HG03196 (cell line): ENCODE measurements around the gene CCL22.

Experiments
- ATAC-seq: cut with Tn5 transposase; IDR thresholded peaks from one replicate; pipeline ENCODE4 v1.9.1; 2021; ENCODE audit not compliant: unreplicated experiment

The CCL22 gene

DNA sequence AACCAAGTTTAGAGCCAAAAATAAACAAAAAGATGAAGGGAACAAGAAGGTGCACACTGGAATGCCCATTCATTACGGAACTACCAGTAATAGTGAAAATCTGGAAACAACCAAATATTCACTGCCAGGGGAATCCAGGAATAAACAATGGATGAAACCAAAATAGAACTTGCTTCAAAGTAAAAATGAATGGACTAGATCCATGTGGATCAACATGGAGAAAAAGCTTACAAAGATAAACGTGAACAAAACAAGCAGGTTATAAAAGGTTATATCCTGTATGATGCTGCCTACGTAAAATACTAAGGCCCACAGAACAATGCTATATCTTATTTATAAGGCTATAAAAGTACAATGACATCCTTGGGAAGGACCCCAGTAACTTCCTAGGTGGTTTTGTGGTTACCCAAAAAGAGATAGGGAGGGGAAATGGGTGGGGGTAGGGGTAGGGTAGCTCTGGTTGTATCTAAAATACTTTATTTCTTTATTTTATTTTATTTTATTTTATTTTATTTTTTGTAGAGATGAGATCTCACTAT, 12.8 kb upstream of the CCL22 start:
- no peak for ATAC-seq

DNA sequence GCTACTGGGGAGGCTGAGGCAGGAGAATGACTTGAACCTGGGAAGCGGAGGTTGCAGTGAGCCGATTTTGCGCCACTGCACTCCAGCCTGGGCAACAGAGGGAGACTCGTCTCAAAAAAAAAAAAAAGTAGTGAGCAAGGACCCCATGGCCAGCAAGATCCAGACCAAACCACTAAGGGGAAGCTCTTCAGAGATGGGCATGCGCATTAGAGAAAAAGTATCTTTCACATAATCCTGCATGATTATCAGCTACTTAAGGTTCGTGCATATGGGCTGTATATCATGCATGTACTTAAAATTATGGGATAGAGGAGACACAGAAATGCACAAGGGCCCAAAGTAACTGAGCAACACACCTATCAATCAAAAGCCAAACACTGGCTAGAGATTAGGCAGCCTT, 10.7 kb upstream of the CCL22 start:
- ATAC-seq = no peak

DNA sequence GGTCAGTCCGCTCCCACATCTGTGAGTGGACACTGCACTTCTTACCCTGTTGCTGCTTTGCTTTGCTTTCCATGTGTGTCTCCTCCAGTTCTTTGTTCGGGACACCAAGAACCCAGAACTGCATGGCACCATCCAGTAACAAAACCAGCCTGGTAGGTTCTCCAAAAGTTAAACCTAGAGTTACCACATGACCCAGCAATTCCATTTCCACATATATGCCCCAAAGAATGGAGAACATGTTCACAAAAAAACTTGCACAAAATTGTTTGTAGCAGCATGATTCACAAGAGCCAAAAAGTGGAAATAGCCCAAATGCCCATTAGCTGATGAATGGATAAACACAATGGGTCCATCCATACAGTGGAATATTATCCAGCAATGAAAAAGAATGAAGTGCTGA, 10.3 kb upstream of the CCL22 start:
- no peak for ATAC-seq

DNA sequence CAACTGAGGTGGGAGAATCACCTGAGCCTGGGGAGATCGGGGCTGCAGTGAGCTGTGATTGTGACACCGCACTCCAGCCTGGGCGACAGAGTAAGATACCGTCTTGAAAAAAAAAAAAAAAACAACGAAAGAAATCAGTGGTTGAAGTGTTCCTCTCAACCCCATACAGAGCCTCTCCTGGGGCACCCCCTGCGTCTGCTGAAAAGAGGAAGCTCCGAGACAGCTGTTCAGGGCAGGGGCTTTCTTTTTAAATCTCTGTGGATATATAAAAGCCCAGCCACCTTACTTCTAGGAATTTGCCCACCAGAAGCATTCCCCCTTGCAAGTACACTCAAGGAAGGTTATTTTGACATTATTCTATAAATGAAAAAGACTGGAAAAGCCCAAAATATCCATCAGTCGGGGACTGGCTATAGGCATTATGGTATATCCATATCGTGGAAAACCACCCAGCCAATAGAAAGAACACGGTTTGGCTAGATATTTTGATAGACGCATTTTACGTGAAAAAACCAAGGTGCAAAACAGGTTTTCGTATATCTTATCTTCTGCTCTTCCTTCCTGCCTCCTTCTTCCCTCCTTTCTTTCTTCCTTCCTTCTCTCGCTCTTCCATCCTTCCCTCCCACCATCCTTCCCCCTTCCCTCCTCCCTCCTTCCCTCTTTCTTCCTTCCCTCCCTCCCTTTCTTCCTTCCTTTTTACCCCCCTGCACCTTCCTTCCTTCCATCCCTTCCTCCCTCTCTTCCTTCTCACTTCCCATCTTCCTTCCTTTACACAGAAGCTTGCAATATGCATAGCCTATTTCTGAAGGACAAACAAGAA, 9.2 kb upstream of the CCL22 start:
- peak; percentile 86 for ATAC-seq

DNA sequence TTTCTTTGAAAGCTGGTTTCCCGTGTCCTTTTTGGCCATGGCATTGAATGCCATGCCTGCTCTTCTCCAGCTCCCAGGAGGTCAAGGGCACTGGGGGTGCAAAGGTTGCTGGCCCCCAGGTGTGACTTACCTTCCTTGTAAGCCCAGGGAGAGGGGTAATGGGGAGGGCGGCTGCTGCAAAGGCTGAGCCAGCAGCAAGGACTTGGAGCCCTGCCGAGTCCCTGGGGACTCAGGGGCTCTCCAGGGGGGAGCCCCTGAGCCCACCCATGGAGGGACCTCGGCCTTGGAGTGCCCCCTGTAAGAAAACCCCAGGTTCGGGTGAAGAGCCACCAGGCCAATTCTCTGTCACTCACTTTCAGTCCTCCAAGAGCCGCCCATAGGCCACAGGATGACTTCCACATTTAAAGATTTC, 5.9 kb upstream of the CCL22 start:
- no peak for ATAC-seq

DNA sequence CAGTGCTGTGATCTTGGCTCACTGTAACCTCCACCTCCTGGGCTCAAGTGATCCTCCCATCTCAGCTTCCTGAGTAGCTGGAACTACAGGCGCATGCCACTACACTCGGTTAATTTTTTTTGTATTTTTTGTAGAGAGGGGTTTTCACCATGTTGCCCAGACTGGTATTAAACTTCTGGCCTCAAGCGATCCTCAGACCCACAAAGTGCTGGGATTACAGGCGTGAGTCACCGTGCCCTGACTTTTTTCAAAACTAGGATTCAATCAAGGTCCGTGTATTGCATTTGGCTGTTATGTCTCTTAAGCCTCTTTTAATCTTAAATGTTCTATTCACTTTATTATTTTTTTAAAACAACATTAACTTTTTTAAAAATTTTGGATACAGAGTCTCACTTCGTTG, 4.3 kb upstream of the CCL22 start:
- ATAC-seq = no peak

DNA sequence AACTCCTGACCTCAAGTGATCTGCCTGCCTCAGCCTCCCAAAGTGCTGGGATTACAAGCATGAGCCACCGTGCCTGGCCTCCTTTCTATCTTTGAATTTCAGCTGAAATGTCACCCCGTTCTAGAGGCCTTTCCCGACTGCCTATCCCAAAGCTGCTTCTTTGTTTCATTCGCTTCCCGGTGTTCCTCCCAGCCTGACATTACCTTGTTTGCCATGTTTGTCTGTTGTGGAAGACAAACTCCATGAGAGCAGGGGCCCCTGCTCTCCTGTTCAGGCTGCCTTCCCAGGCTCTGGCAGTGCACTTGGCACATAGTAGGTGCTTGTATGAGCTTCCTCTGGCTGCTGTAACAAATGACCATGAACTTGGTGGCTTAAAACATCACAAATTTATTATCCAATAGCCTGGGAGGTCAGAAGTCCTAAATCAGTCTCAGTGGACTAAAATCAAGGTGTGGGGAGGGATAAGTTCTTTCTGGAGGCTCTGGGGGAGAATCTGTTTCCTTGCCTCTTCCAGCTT, 2.6 kb upstream of the CCL22 start:
- ATAC-seq = no peak

DNA sequence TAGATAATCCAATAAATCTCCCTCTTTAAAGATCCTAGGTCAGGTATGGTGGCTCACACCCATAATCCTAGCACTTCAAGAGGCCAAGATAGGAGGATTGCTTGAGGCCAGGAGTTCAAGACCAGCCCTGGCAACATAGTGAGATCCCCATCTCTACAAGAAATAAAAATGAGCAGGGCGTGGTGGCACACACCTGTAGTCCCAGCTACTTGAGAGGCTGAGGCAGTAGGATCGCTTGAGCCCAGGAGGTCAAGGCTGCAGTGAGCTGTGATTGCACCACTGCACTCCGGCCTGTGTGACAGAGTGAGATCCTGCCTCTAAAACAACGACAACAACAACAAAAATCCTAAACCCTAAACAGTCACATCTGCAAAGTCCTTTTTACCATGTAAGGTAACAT, 2.0 kb upstream of the CCL22 start:
- ATAC-seq = no peak

DNA sequence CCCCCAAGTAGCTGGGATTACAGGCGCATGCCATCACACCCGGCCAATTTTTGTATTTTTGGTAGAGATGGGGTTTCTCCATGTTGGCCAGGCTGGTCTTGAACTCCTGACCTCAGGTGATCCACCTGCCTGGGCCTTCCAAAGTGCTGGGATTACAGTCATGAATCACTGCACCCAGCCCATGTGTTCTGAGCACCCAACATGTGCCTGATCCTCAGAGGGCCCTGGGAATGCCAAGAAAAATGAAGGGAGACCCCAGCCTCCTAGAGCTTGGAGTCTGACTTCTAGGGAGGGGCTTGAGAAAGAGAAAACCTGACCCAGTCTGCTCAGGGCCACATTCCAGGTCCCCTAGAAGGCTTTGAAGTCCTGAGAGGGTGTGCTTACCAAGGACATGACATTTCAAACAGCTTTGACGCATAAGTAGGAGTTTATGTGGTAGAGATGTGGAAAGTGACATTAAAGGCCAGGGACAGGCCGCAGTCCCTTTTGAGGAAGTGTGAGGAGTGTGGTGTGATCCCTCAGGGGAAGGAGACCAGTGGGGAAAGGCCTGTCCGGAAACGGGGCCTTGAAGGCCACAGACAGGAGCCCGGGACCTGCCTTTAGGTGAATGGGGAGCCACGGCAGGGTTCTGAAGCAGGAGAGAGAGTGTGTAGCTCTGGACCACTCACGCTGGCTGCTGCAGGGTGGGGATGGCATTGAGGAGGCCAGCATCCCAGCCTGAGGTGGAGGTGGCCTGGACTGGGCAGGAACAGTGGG, 1.1 kb upstream of the CCL22 start:
- ATAC-seq = no peak

DNA sequence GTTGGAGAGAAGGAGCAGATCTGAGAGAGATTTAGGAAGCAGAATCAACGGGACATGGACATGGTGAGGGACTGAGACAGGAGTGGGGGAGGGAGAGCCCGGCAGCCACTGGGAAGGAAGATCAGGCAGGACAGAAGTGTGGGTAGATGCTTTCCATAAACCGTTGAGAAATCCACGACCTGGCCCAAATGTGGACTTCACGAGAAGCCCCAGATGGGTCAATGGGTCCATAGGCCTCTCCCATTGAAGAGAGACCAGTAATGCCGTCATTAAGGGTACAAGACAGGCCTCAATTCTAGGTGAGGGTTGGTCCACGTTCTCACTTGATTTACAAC, 530 bp upstream of the CCL22 start:
- no peak for ATAC-seq

DNA sequence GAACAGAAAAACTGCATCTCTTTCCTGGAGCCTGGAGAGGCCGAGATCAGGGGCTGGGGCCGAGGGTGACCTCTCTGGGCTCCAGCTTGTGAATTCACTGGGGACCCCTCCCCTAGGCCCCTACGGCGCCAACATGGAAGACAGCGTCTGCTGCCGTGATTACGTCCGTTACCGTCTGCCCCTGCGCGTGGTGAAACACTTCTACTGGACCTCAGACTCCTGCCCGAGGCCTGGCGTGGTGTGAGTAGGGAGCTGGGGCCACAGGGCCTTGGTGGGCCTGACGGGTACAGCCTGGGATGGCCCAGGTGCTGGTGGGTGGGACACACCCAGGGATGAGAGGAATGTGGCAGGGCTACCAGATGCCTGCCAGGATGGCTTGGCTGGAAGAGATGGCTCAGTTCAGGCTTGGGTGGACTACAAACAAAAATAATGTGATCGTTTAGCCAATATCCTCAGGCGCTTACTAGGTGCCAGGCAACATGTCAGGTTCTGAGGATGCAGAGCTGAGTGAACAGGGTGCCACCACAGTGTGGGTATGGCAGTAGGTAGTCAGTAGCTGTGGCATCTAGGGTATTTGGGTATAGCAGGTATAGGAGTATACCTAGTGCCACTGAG, 1.8 kb downstream of the CCL22 start:
- no peak for ATAC-seq

DNA sequence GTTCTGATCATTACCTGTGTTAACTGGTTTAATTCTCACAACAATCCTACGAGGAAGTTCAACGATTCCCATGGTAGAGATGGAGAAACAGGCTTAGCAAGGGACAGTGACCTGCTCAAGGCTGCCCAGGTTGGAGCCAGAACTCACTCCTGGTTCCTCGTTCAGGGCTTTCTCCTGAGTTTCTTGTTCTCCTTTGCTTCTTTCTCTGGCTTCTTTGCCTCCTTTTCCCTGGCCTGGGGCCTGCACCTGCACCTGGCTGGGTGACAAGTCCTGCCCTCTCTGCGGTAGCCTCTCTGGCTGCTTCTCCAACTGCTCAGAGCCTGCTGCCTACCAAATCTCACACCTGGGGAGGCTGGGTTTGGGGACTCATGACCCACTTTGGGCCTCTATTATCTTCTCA, 2.8 kb downstream of the CCL22 start:
- no peak for ATAC-seq

DNA sequence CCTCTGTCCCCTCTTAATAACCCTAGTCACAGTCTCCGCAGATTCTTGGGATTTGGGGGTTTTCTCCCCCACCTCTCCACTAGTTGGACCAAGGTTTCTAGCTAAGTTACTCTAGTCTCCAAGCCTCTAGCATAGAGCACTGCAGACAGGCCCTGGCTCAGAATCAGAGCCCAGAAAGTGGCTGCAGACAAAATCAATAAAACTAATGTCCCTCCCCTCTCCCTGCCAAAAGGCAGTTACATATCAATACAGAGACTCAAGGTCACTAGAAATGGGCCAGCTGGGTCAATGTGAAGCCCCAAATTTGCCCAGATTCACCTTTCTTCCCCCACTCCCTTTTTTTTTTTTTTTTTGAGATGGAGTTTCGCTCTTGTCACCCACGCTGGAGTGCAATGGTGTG, 5.6 kb downstream of the CCL22 start:
- no peak for ATAC-seq

DNA sequence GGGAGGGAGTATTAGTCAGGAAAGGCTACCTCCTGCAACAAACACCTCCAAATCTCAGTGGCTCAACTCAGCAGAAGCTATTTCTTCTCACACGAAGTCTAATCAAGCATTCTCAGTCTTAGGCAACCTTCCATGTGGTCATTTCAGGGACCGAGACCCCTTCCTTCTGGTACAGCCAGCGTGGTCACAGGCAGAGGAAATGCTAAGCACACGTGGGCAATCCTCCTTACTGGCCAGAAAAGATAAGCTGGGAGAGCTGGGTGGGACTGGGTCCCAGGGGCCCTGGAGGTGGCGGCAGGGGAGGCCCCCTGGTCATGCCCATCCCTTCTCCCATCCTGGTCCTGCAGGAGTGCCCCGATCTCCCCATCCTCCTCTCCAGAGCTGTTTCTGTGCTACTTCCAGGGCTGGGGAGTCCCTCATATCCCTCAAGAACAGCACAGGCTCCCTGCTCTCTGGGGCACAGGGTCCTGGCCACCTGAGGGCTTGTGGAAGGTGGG, 8.0 kb downstream of the CCL22 start:
- ATAC-seq = no peak

DNA sequence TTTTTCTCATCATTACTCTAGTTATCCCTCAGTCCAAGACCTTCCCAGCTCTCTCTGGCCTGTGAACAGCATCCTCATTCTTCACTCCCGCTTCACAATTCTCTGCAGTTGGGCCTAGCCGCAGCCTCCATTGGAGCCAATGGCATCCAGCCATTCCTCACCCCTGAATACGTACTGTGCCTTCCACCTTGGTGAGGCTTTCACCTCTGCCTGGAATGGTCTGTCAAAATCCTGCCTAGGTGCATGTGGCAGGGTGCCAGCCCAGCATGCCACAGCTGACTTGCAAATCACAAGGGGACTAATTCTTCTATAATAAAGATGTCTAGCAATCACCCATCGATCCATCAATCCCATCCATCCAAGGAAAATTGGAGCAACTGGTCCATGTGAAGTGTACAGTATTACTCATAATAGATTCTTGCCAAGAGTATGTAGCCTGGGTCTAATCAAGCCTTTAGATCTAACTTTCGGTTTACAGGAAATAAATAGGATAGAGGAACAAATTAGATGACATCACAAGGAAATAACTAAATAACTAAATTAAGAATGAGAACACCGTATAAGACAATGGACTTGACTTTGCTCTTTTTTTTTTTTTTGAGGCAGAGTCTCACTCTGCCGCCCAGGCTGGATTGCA, 8.7 kb downstream of the CCL22 start:
- no peak for ATAC-seq

DNA sequence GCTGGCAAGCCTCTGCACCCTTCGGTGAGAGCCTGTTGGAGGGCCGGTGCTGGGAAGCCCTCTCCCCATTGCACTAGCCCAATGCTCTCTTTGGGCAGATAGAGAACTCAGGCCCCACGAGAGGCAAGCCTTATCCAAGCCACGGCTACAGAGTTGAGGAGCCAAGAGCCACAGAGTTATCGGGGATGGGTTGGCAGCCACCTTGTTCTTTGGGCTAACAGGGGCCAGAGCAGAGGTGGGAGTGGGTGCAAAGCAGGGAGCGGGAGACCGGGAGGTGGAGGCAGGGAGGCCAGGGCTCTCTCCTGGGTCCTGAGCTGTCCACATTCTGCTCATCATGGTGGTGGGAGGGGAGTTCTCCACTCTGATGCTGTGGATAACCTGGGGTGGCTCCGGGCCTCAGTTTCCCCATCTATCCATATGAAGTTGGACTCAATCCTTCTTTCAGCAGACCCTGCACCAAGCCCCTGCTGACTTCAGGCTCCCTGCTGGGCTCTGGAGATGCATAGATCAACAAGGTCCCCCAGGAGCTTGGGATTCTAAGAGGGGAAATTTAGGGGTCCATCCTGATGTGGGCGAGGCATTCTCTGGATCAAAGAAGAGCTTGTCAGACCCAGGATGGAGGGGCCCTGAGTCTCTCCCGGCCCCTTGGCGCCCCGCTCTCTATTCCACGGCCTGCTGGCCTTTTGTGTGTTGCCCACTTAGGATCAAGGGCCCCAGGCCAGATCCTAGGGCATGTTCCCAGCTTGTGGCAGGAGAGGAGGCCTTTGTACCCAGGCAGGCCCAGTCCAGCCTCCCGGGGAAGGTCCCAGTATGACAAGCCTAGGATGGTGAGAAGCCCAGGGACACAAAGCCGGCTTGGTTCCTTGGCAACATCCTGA, 13.2 kb downstream of the CCL22 start:
- ATAC-seq = no peak

DNA sequence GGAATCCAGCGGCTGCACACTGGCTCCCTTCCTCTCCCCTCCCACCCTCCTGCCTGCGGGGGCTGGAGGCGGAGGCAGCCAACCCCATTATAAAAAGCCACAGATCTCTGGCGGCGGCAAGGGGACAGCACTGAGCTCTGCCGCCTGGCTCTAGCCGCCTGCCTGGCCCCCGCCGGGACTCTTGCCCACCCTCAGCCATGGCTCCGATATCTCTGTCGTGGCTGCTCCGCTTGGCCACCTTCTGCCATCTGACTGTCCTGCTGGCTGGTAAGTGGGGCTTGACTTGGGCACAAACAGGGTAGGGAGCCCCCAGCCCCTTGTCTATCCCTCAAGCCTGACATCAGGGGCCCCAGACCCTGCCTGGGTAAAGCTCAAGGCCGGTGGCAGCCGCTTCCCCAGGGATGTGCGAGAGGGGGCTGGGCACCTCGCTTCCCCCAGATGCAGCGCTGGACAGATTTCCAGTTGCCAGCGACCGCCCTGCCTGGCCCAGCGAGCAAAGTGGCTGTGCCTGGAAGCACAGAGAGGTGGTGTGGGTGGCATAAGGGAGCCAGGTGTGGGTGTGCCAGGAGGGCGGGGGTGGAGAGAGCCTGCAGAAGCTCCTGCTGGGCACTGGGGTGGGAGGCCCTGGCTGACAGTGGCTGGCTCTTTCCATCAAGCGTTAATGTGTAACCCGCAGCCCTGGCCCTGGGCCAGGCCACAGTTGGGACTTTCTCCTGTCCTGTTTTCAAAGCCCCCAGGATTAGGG, 14.0 kb downstream of the CCL22 start, which contains the start of gene CX3CL1:
TSS of gene CX3CL1 (plus strand) at position 119 of the 745 bp plus-strand sequence. CDS start at position 198, 79 bp downstream.
- no peak for ATAC-seq

DNA sequence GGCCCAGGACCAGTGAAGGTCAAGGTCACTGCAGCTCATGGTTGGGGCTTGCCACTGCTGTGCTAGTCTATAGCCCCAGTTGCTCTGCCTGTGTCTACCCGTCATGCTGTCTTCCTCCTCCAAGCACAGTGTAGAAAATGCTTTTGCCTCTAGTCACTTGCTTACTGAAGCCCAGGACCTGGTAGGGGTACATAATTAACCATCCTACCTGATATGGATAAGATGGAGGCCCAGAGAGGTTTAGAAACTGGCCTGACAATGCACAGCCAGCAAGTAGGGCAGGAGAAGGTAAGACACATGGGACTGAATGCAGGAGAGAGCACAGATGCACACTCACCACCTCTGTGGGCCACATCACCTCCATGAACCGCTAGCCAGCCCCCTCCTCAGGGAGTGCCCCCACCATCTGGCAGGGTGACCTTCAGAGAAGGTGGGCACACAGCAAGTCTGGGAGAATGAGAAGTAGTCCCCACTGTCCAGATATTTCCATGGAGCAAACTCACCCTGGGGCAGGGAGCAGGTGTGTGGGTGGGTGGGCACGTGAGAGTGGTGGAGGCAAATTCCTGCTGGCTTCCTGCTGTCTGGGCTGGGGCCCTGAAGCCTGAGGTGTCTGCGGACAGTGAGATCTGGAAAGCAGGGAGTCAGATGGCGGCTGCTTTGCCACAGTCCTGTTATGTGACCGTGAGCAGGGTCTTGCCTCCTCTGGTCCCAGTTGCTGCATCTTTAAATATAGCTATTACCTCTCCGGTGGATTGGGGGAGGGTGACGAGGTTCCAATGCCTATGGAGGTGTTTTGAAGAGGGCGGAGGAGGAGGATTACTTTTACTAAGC, 14.7 kb downstream of the CCL22 start:
- ATAC-seq = no peak
